Stimulated activated CD8-positive, alpha-beta memory T cell treated with anti-CD3 and anti-CD28 coated beads, Interleukin-7, amount 100 ng/mL, for 48 hours (primary cell): Measurements from ENCODE around the gene PAQR8.

Experiments
- DNase-seq, 2 donors: peaks; one replicate each; pipeline ENCODE4 v3.0.0-alpha.2; 2020; ENCODE audit warnings: low read depth in 1 of 2; ENCODE audit errors: extremely low read depth in 1 of 2

PAQR8 gene

DNA sequence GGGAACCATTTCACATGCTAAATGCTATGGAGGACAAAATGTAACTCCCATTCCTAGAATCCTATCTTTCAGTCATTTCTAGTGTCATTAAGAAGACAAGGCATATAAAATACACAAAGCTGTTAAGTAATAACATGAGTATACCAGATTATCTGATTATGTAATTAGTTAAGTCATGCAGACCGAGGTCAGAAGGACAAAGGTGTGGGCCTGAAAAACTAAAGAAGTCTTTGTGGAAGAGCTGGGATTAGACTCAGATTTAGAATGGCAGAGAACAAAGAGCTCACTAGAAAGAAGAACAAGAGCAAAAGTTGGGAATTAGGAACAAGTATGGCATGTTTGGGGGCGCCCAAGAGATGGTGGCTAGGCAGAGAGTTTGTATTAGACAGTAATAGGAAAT is 95.1 kb downstream of the PAQR8 start:
- DNase-seq: no peak
